ENCODE data around the gene RIOX2.

Gene RIOX2

GRCh38 chr3:97972976-97973375 is 745 bp upstream of the RIOX2 start:
- H3K9ac ChIP-seq (ENCODE audit: low read depth, low read length): peak overlapping the region; percentile 72; the same call in 1 of the 2 replicates
- no peaks in the 10 kb centered on the region for H3K36me3 ChIP-seq (ENCODE audit: insufficient read depth, low read length)
- H3K9me3 ChIP-seq (ENCODE audit: control insufficient read depth, insufficient read depth, low read length): no peaks in the 10 kb centered on the region
- H3K4me1 ChIP-seq (ENCODE audit: insufficient read depth, low read length): no peaks in the 10 kb centered on the region

DNA sequence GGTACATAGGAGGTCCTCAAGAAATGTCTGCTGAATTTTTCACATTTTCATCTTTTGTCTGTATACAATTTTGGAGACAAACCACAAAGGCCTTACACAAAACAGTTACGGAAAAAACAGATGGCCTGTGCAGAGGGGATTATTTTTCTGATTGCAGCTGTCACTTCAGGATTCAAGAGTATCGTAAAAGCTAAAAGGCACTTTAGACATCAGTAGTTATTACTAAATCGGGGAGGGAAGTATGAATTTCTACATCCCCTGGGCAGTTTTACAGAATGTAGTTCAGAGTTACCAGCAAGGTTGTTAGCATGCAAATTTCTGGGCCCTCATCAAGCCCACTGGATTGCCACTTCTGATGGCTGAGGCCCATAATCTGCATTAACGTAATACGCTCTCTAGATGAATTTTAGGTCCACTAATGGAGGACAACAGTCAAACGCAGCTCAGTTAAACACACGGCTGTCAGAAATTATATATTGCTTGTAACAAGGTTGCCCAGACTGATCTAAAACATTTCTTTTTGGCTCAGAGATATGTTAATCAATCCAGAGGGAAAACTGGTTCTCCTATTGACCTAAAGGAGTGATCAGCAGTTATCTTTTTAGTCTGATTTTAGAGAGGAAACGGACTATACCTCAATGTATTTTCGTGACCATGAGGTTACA is 1.1 kb downstream of the RIOX2 start:
- H3K9ac ChIP-seq (ENCODE audit: low read depth, low read length): peak overlapping the region; percentile 72
- H3K36me3 ChIP-seq (ENCODE audit: insufficient read depth, low read length): no peaks in the 10 kb centered on the region
- H3K4me1 ChIP-seq (ENCODE audit: insufficient read depth, low read length): no peaks in the 10 kb centered on the region
- H3K9me3 ChIP-seq (ENCODE audit: control insufficient read depth, insufficient read depth, low read length): no peaks in the 10 kb centered on the region

GRCh38 chr3:97970156-97970555 is 2.1 kb downstream of the RIOX2 start:
- H3K9ac ChIP-seq (ENCODE audit: low read depth, low read length): no peak overlapping the region
- H3K36me3 ChIP-seq (ENCODE audit: insufficient read depth, low read length): no peaks in the 10 kb centered on the region
- no peaks in the 10 kb centered on the region for H3K4me1 ChIP-seq (ENCODE audit: insufficient read depth, low read length)
- H3K9me3 ChIP-seq (ENCODE audit: control insufficient read depth, insufficient read depth, low read length): no peaks in the 10 kb centered on the region

- H3K4me1 ChIP-seq (ENCODE audit: insufficient read depth, low read length): no peaks in the 10 kb centered on the region
- no peak overlapping the region for H3K9ac ChIP-seq (ENCODE audit: low read depth, low read length)
- no peaks in the 10 kb centered on the region for H3K9me3 ChIP-seq (ENCODE audit: control insufficient read depth, insufficient read depth, low read length)
- H3K36me3 ChIP-seq (ENCODE audit: insufficient read depth, low read length): no peaks in the 10 kb centered on the region
Observed at GRCh38 chr3:97969541-97969940, 2.7 kb downstream of the RIOX2 start.

DNA sequence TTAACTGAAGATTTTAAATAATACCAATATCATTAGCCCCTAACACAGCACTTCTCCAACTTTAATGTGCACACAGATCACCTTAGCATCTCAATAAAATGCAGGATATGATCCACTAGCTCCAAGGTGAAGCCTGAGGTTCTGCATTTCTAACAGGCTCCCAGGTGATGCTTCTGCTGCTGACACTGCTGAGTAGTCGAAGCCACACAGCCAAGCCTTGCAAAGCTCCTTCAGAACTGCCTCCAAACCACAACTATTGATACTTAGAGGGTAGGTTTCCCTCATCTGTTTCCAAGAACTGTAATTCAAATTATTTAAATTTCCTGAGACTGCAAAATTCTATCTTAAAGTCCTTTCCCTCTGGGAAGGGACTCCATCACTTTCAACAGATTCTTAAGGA is 3.9 kb downstream of the RIOX2 start:
- Histone ChIP-seq H3K9ac (ENCODE audit: low read depth, low read length) (no peak overlapping the region), H3K36me3 (ENCODE audit: insufficient read depth, low read length) (no peaks in the 10 kb centered on the region), H3K4me1 (ENCODE audit: insufficient read depth, low read length) (no peaks in the 10 kb centered on the region), H3K9me3 (ENCODE audit: control insufficient read depth, insufficient read depth, low read length) (no peaks in the 10 kb centered on the region)

DNA sequence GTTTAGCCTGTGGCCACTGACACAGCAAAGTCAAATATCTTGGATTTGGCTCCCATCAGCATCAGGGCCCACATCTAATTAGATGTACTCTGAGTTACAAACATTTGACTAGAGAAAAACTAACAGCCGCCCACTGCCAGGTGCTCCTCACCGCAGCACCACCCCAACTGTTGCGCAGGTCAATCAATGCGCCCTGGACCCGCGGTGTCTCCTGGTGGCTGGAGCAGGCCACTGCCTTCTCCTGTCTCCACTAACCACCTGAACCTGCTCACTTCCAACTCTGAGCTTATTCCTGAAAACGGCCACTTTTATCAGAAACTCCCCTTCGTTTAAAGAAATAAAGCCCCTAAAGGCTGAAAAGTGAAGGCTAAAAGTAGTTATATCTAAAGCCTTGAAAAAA is 4.3 kb downstream of the RIOX2 start:
- Histone ChIP-seq H3K36me3 (ENCODE audit: insufficient read depth, low read length) (no peaks in the 10 kb centered on the region), H3K9ac (ENCODE audit: low read depth, low read length) (no peak overlapping the region), H3K4me1 (ENCODE audit: insufficient read depth, low read length) (no peaks in the 10 kb centered on the region), H3K9me3 (ENCODE audit: control insufficient read depth, insufficient read depth, low read length) (no peaks in the 10 kb centered on the region)

- Histone ChIP-seq H3K36me3 (ENCODE audit: insufficient read depth, low read length) (no peaks in the 10 kb centered on the region; the same call in 1 of the 2 replicates), H3K4me1 (ENCODE audit: insufficient read depth, low read length) (no peaks in the 10 kb centered on the region), H3K9ac (ENCODE audit: low read depth, low read length) (no peak overlapping the region), H3K9me3 (ENCODE audit: control insufficient read depth, insufficient read depth, low read length) (no peaks in the 10 kb centered on the region)
Observed at GRCh38 chr3:97960993-97961766, 11.1 kb downstream of the RIOX2 start.

- no peaks in the 10 kb centered on the region for H3K9me3 ChIP-seq (ENCODE audit: control insufficient read depth, insufficient read depth, low read length)
- H3K4me1 ChIP-seq (ENCODE audit: insufficient read depth, low read length): no peaks in the 10 kb centered on the region
- no peak overlapping the region for H3K9ac ChIP-seq (ENCODE audit: low read depth, low read length)
- H3K36me3 ChIP-seq (ENCODE audit: insufficient read depth, low read length): no peaks in the 10 kb centered on the region; the same call in 1 of the 2 replicates
Observed at GRCh38 chr3:97960551-97960950, 11.7 kb downstream of the RIOX2 start.

GRCh38 chr3:97959872-97960271 is 12.4 kb downstream of the RIOX2 start:
- H3K9me3 ChIP-seq (ENCODE audit: control insufficient read depth, insufficient read depth, low read length): no peaks in the 10 kb centered on the region
- H3K4me1 ChIP-seq (ENCODE audit: insufficient read depth, low read length): no peaks in the 10 kb centered on the region
- H3K9ac ChIP-seq (ENCODE audit: low read depth, low read length): no peak overlapping the region
- no peaks in the 10 kb centered on the region; the same call in 1 of the 2 replicates for H3K36me3 ChIP-seq (ENCODE audit: insufficient read depth, low read length)

DNA sequence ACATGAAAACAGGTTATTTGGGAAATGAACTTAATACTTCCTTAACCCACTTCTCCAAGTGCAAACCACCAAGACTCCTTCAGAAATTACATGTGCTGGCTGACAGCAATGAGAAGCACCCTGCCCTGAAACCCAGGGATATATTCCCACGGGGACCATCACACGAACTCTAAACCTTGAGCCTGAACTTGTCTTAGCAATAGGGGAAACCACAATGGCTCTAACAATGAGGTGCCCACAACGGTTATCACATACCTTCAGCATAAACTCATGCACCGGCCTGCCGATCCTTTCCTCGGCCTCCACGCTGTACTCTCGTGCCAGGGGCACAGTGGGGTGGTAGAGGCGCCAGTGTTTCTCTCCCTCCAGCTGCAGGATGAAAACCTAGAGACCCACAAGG is 13.4 kb downstream of the RIOX2 start:
- H3K36me3 ChIP-seq (ENCODE audit: insufficient read depth, low read length): no peaks in the 10 kb centered on the region; the same call in 1 of the 2 replicates
- H3K9me3 ChIP-seq (ENCODE audit: control insufficient read depth, insufficient read depth, low read length): no peaks in the 10 kb centered on the region
- H3K4me1 ChIP-seq (ENCODE audit: insufficient read depth, low read length): no peaks in the 10 kb centered on the region
- no peak overlapping the region for H3K9ac ChIP-seq (ENCODE audit: low read depth, low read length)

GRCh38 chr3:97958396-97958795 is 13.8 kb downstream of the RIOX2 start:
- Histone ChIP-seq H3K4me1 (ENCODE audit: insufficient read depth, low read length) (no peaks in the 10 kb centered on the region), H3K36me3 (ENCODE audit: insufficient read depth, low read length) (no peaks in the 10 kb centered on the region; the same call in 1 of the 2 replicates), H3K9ac (ENCODE audit: low read depth, low read length) (no peak overlapping the region), H3K9me3 (ENCODE audit: control insufficient read depth, insufficient read depth, low read length) (no peaks in the 10 kb centered on the region)

DNA sequence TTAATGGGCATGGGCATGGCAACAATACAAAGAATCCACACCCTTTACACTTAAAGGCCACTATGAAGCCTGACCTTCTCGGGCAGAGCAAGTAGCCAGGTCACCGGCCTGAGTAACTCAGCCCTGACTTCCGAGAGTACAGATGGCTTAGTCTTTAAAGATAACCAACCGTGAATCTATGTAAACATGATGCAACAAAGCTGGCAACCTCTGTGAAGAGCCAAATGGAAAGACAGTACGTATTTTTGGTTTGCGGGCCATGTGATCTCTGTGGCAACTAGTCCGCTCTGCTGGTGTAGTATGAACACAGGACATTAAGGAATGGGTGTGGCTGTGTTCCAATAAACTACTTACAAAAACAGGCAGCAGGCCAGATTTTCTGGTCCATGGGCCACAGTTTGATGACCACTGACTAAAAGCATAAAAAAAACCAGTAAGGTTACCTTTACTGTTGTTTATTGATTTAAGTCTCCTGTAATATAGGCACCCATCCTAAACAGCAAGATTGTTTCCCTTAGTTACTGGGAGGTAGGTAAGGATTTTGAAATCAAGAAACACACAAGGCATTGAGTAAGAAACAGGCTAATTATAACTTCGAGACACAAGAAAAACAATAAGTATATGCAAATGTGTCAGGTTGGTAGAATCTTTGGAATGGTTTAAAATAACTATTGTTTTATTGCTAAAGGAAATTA is 14.5 kb downstream of the RIOX2 start:
- Histone ChIP-seq H3K9me3 (ENCODE audit: control insufficient read depth, insufficient read depth, low read length) (no peaks in the 10 kb centered on the region), H3K36me3 (ENCODE audit: insufficient read depth, low read length) (no peaks in the 10 kb centered on the region; the same call in 1 of the 2 replicates), H3K4me1 (ENCODE audit: insufficient read depth, low read length) (no peaks in the 10 kb centered on the region), H3K9ac (ENCODE audit: low read depth, low read length) (no peak overlapping the region)

GRCh38 chr3:97956051-97956450 is 16.2 kb downstream of the RIOX2 start:
- no peaks in the 10 kb centered on the region; the same call in 1 of the 2 replicates for H3K36me3 ChIP-seq (ENCODE audit: insufficient read depth, low read length)
- no peaks in the 10 kb centered on the region for H3K9me3 ChIP-seq (ENCODE audit: control insufficient read depth, insufficient read depth, low read length)
- no peak overlapping the region for H3K9ac ChIP-seq (ENCODE audit: low read depth, low read length)
- H3K4me1 ChIP-seq (ENCODE audit: insufficient read depth, low read length): no peaks in the 10 kb centered on the region

DNA sequence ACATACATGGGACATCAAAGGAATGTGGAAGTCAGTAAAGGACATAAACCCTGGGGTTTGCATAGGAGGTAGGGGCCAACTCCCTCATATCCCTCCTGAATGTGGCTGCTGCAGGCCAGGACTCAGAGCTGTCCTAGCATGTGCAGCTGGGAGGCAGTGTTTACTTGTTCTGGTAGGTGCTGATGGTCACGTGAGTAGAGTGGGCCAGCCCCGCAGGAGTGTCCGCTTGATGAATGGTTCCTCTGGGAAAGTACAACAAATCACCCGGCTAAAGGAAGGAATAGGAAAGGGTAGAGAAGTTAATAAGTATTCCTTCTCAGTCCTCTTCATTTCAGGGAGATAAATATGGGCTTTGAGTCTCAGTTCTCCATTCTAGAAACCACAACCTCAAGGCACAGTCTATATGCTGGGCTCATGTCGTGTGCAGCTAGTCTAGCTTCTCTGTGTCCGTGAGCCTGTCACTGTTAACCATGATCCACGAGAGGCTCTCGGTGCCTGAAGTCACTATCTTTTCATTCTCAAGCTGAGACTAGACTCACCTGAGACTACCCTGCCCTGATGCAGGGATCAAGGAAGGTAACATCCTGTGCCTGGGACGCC is 17.9 kb downstream of the RIOX2 start:
- Histone ChIP-seq H3K36me3 (ENCODE audit: insufficient read depth, low read length) (peaks cover 4% of the 10 kb centered on the region; the same call in 1 of the 2 replicates), H3K9me3 (ENCODE audit: control insufficient read depth, insufficient read depth, low read length) (no peaks in the 10 kb centered on the region), H3K4me1 (ENCODE audit: insufficient read depth, low read length) (no peaks in the 10 kb centered on the region), H3K9ac (ENCODE audit: low read depth, low read length) (no peak overlapping the region)

Data from ES-I3 (cell line).